ENCODE data around the gene TBC1D22A.

Gene TBC1D22A

GRCh38 chr22:46958191-46958590 lies 195.7 kb downstream of the TBC1D22A start:
- Histone ChIP-seq H3K27me3 (no peaks in the 10 kb centered on the region), H4K20me1 (peaks cover 5 to 100% (median 27%) of the 10 kb centered on the region in 11 experiments; a peak in 17 of 22 replicates), H3K27ac (no peak overlapping the region), H3K4me3 (no peak overlapping the region), H3K9ac (no peak overlapping the region), H3K4me1 (peaks cover 0 to 14% (median 4%) of the 10 kb centered on the region in 10 experiments; a peak in 9 of 20 replicates), H3K4me2 (no peak overlapping the region), H3K36me3 (peaks cover 0 to 74% (median 17%) of the 10 kb centered on the region in 11 experiments; a peak in 12 of 22 replicates), H3K9me3 (replicated peaks in 1 of 11) (no peaks in the 10 kb centered on the region)
- no peak for TF ChIP-seq Cebpa-rat (IDR thresholded peaks at IDR 0.05)

- Histone ChIP-seq H3K36me3 (peaks cover 0 to 74% (median 17%) of the 10 kb centered on the region in 11 experiments; a peak in 12 of 22 replicates), H3K9me3 (replicated peaks in 1 of 11) (no peaks in the 10 kb centered on the region), H3K4me3 (no peak overlapping the region), H3K4me2 (no peak overlapping the region), H3K4me1 (peaks cover 0 to 14% (median 4%) of the 10 kb centered on the region in 10 experiments; a peak in 9 of 20 replicates), H4K20me1 (peaks cover 10 to 100% (median 31%) of the 10 kb centered on the region in 11 experiments; a peak in 19 of 22 replicates), H3K27ac (no peak overlapping the region), H3K9ac (no peak overlapping the region), H3K27me3 (no peaks in the 10 kb centered on the region)
- TF ChIP-seq Cebpa-rat (IDR thresholded peaks at IDR 0.05): no peak
Observed at GRCh38 chr22:46958658-46959057, 196.2 kb downstream of the TBC1D22A start.

- H4K20me1 ChIP-seq: peaks cover 14 to 100% (median 31%) of the 10 kb centered on the region in 11 experiments; a peak in 19 of 22 replicates
- H3K9me3 ChIP-seq (replicated peaks in 1 of 11): no peaks in the 10 kb centered on the region
- no peak for TF ChIP-seq Cebpa-rat (IDR thresholded peaks at IDR 0.05)
- peaks cover 0 to 67% (median 17%) of the 10 kb centered on the region in 11 experiments; a peak in 12 of 22 replicates for H3K36me3 ChIP-seq
- H3K4me1 ChIP-seq: peaks cover 0 to 14% (median 4%) of the 10 kb centered on the region in 10 experiments; a peak in 9 of 20 replicates
- H3K9ac ChIP-seq: no peak overlapping the region
- no peak overlapping the region for H3K4me2 ChIP-seq
- H3K4me3 ChIP-seq: no peak overlapping the region
- H3K27me3 ChIP-seq: no peaks in the 10 kb centered on the region
- H3K27ac ChIP-seq: no peak overlapping the region
Observed at GRCh38 chr22:46959369-46959768, 196.9 kb downstream of the TBC1D22A start.

GRCh38 chr22:46961591-46962295 lies 199.3 kb downstream of the TBC1D22A start:
- Histone ChIP-seq H3K36me3 (peaks cover 0 to 62% (median 12%) of the 10 kb centered on the region in 11 experiments; a peak in 12 of 22 replicates), H3K4me2 (peak overlapping the region in 2 of 11 experiments; percentile 2; a peak in 1 of 22 replicates), H3K27ac (no peak overlapping the region), H3K9ac (no peak overlapping the region), H3K9me3 (replicated peaks in 1 of 11) (no peaks in the 10 kb centered on the region), H4K20me1 (peaks cover 34 to 100% (median 52%) of the 10 kb centered on the region in 11 experiments), H3K27me3 (no peaks in the 10 kb centered on the region), H3K4me1 (peaks cover 0 to 29% (median 19%) of the 10 kb centered on the region in 10 experiments; a peak in 16 of 20 replicates), H3K4me3 (no peak overlapping the region)
- TF ChIP-seq Cebpa-rat (IDR thresholded peaks at IDR 0.05): no peak

- TF ChIP-seq Cebpa-rat (IDR thresholded peaks at IDR 0.05): no peak
- H4K20me1 ChIP-seq: peaks cover 40 to 100% (median 58%) of the 10 kb centered on the region in 11 experiments
Observed at GRCh38 chr22:46962406-46962805, 200.0 kb downstream of the TBC1D22A start.

GRCh38 chr22:46963672-46964545 lies 201.5 kb downstream of the TBC1D22A start:
- H3K27ac ChIP-seq: no peak overlapping the region
- no peaks in the 10 kb centered on the region for H3K9me3 ChIP-seq (replicated peaks in 1 of 11)
- TF ChIP-seq Cebpa-rat (IDR thresholded peaks at IDR 0.05): no peak
- H3K4me1 ChIP-seq: peaks cover 7 to 39% (median 28%) of the 10 kb centered on the region in 10 experiments
- no peak overlapping the region for H3K9ac ChIP-seq
- H3K4me2 ChIP-seq: no peak overlapping the region
- H4K20me1 ChIP-seq: peaks cover 42 to 100% (median 68%) of the 10 kb centered on the region in 11 experiments
- H3K4me3 ChIP-seq: no peak overlapping the region
- no peaks in the 10 kb centered on the region for H3K27me3 ChIP-seq
- peaks cover 0 to 55% (median 4%) of the 10 kb centered on the region in 11 experiments; a peak in 9 of 22 replicates for H3K36me3 ChIP-seq

More at GRCh38 chr22:46962406-46962805, 200.0 kb downstream of the TBC1D22A start:
- Histone ChIP-seq H3K9ac (no peak overlapping the region), H3K27me3 (no peaks in the 10 kb centered on the region), H3K4me3 (no peak overlapping the region), H3K36me3 (peaks cover 0 to 62% (median 9%) of the 10 kb centered on the region in 11 experiments; a peak in 11 of 22 replicates), H3K9me3 (replicated peaks in 1 of 11) (no peaks in the 10 kb centered on the region), H3K4me2 (no peak overlapping the region), H3K27ac (no peak overlapping the region), H3K4me1 (peaks cover 0 to 29% (median 19%) of the 10 kb centered on the region in 10 experiments; a peak in 16 of 20 replicates)

GRCh38 chr22:46964773-46965550 lies 202.5 kb downstream of the TBC1D22A start:
- Histone ChIP-seq H3K4me3 (no peak overlapping the region), H3K4me1 (peaks cover 18 to 50% (median 39%) of the 10 kb centered on the region in 10 experiments), H3K36me3 (peaks cover 0 to 48% (median 0%) of the 10 kb centered on the region in 11 experiments; a peak in 6 of 22 replicates), H3K9me3 (replicated peaks in 1 of 11) (no peaks in the 10 kb centered on the region), H3K27ac (no peak overlapping the region), H4K20me1 (peaks cover 41 to 100% (median 72%) of the 10 kb centered on the region in 11 experiments), H3K27me3 (no peaks in the 10 kb centered on the region), H3K9ac (no peak overlapping the region), H3K4me2 (peak overlapping the region in 9 of 11 experiments; percentile 6 to 59 (median 27); a peak in 13 of 22 replicates)
- TF ChIP-seq Cebpa-rat (IDR thresholded peaks at IDR 0.05): no peak
